ENCODE data around the gene CARMIL1. TPM values are rescaled to one million over a fixed set of nuclear protein-coding genes. Genes with fewer than 3 reads are reported as not detected.

Gene CARMIL1
- polyA plus RNA-seq, 2 donors: 6.9 to 9.5 TPM

DNA sequence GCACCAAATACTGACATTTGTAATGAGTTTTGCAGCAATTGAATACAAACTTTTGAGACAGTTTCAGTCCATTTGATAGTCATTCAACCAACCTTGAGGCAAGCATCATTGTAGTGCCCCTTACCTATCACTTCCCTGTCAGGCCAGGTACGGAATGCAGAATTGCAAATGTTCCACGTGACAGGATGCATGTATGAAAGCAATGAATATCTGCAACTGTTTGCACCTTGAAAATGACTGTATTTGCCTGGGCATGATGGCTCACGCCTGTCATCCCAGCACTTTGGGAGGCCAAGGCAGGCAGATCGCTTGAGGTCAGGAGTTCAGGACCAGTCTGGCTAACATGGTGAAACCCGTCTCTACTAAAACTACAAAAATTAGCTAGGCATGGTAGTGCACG is 226.8 kb downstream of the CARMIL1 start:
- Histone ChIP-seq H3K27me3 (ENCODE audit: control insufficient read depth in 1 of 2, insufficient read depth in 2 of 2, low read length in 2 of 2) (no peaks in the 10 kb centered on the region), H3K36me3 (ENCODE audit: control insufficient read depth in 2 of 2, insufficient read depth in 2 of 2, low read length in 1 of 2) (no peaks in the 10 kb centered on the region), H3K4me3 (ENCODE audit: low read depth in 1 of 2, low read length in 2 of 2) (no peak overlapping the region), H3K9me3 (ENCODE audit: control insufficient read depth in 2 of 2, insufficient read depth in 1 of 2, low read depth in 1 of 2, low read length in 1 of 2) (no peaks in the 10 kb centered on the region), H3K27ac (ENCODE audit: low read depth in 2 of 2, low read length in 1 of 2) (no peak overlapping the region), H3K4me1 (ENCODE audit: control insufficient read depth in 2 of 2, insufficient read depth in 2 of 2, low read length in 1 of 2) (no peaks in the 10 kb centered on the region)
- 55 to 84% methylated on average over 6 of the region's 6 CpGs for WGBS, 2 donors

DNA sequence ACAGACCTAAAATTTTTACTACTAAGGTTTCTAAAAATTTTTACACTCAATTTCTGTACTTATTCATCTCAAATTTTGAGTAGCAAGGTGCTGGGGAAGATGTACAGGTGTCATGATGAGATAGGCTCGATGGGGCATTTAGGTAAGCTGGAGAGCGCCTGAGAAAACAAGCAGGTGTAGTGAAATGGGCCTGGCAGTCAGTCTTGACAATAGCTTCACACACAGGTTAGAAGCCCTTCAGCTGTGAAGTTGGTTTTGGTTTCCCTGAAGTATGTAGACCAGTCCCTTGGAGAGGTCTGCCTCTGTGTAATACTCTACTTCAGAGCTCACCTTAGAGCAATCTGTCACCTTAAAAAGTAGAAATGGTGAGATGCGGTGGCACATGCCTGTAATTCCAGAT is 228.9 kb downstream of the CARMIL1 start:
- no peaks in the 10 kb centered on the region for H3K36me3 ChIP-seq (ENCODE audit: control insufficient read depth in 2 of 2, insufficient read depth in 2 of 2, low read length in 1 of 2)
- 62 to 91% methylated on average over 3 of the region's 3 CpGs for WGBS, 2 donors
- no peak overlapping the region for H3K27ac ChIP-seq (ENCODE audit: low read depth in 2 of 2, low read length in 1 of 2)
- H3K27me3 ChIP-seq (ENCODE audit: control insufficient read depth in 1 of 2, insufficient read depth in 2 of 2, low read length in 2 of 2): no peaks in the 10 kb centered on the region
- no peaks in the 10 kb centered on the region for H3K9me3 ChIP-seq (ENCODE audit: control insufficient read depth in 2 of 2, insufficient read depth in 1 of 2, low read depth in 1 of 2, low read length in 1 of 2)
- H3K4me1 ChIP-seq (ENCODE audit: control insufficient read depth in 2 of 2, insufficient read depth in 2 of 2, low read length in 1 of 2): no peaks in the 10 kb centered on the region
- no peak overlapping the region for H3K4me3 ChIP-seq (ENCODE audit: low read depth in 1 of 2, low read length in 2 of 2)

DNA sequence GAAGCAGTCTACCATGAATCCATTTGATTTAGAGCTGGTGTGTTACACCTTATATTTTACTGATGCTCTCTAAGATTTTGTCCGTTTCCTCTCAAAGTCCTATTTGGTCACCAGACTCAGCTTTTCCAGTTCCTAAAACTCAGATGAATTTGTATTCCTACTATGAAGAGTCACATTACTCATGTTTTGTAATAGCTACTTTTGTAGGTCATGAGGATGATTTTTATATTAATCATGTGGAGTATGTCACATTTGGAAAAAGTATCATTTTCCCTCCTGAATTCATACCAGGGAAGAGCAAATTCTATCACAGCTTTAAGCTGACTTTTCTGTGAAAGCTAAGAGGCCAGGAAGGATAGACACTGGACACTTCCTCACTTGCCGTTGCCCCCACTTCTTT is 232.2 kb downstream of the CARMIL1 start:
- no peak overlapping the region for H3K4me3 ChIP-seq (ENCODE audit: low read depth in 1 of 2, low read length in 2 of 2)
- H3K27ac ChIP-seq (ENCODE audit: low read depth in 2 of 2, low read length in 1 of 2): no peak overlapping the region
- 45 to 86% methylated on average over 2 of the region's 2 CpGs for WGBS, 2 donors
- H3K9me3 ChIP-seq (ENCODE audit: control insufficient read depth in 2 of 2, insufficient read depth in 1 of 2, low read depth in 1 of 2, low read length in 1 of 2): no peaks in the 10 kb centered on the region
- H3K36me3 ChIP-seq (ENCODE audit: control insufficient read depth in 2 of 2, insufficient read depth in 2 of 2, low read length in 1 of 2): peaks cover 0 to 3% of the 10 kb centered on the region in 2 donors
- H3K27me3 ChIP-seq (ENCODE audit: control insufficient read depth in 1 of 2, insufficient read depth in 2 of 2, low read length in 2 of 2): no peaks in the 10 kb centered on the region
- no peaks in the 10 kb centered on the region for H3K4me1 ChIP-seq (ENCODE audit: control insufficient read depth in 2 of 2, insufficient read depth in 2 of 2, low read length in 1 of 2)

DNA sequence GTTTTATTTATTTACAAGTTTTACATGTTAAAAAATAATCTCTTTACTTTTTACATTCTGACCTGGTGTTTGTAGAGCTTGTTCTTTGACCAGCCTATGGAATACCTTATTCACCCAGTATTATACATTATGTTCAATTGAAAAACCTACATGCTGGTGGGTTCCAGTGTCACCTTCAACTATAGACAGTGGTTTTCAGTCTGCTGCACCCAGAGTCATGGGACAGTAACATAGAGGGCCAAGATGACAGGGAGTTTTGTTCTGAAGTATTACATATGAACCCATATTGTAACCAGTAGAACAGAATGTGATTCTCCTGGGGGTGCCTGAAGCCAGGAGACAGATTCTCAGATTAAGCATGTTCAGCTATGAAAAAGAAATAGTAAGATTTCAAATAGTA is 233.4 kb downstream of the CARMIL1 start:
- Histone ChIP-seq H3K36me3 (ENCODE audit: control insufficient read depth in 2 of 2, insufficient read depth in 2 of 2, low read length in 1 of 2) (peaks cover 0 to 3% of the 10 kb centered on the region in 2 donors), H3K9me3 (ENCODE audit: control insufficient read depth in 2 of 2, insufficient read depth in 1 of 2, low read depth in 1 of 2, low read length in 1 of 2) (no peaks in the 10 kb centered on the region), H3K4me1 (ENCODE audit: control insufficient read depth in 2 of 2, insufficient read depth in 2 of 2, low read length in 1 of 2) (no peaks in the 10 kb centered on the region), H3K27me3 (ENCODE audit: control insufficient read depth in 1 of 2, insufficient read depth in 2 of 2, low read length in 2 of 2) (no peaks in the 10 kb centered on the region), H3K27ac (ENCODE audit: low read depth in 2 of 2, low read length in 1 of 2) (no peak overlapping the region), H3K4me3 (ENCODE audit: low read depth in 1 of 2, low read length in 2 of 2) (no peak overlapping the region)

DNA sequence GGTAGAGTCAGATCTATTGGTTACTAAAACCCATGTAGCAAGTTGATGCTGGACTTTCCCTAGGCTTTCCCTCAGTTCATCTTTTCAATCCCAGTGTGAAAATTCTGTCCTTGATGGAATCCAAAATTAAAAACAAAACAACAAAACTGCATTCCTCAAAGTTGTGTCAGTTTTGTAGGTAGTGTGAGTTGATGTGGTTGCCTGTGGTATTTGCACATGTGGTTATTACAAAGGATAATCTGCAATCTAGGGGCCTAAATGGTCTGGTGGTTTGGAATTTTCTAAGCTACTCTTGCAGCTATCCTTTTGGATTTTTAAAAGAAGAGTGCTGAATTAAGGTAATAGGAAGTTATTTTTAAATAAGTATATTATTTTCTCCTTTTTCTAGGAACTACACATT is 240.7 kb downstream of the CARMIL1 start:
- no peaks in the 10 kb centered on the region for H3K27me3 ChIP-seq (ENCODE audit: control insufficient read depth in 1 of 2, insufficient read depth in 2 of 2, low read length in 2 of 2)
- no peak overlapping the region for H3K27ac ChIP-seq (ENCODE audit: low read depth in 2 of 2, low read length in 1 of 2)
- no peak overlapping the region for H3K4me3 ChIP-seq (ENCODE audit: low read depth in 1 of 2, low read length in 2 of 2)
- no peaks in the 10 kb centered on the region for H3K4me1 ChIP-seq (ENCODE audit: control insufficient read depth in 2 of 2, insufficient read depth in 2 of 2, low read length in 1 of 2)
- no peaks in the 10 kb centered on the region for H3K9me3 ChIP-seq (ENCODE audit: control insufficient read depth in 2 of 2, insufficient read depth in 1 of 2, low read depth in 1 of 2, low read length in 1 of 2)
- peaks cover 0 to 3% of the 10 kb centered on the region in 2 donors for H3K36me3 ChIP-seq (ENCODE audit: control insufficient read depth in 2 of 2, insufficient read depth in 2 of 2, low read length in 1 of 2)

DNA sequence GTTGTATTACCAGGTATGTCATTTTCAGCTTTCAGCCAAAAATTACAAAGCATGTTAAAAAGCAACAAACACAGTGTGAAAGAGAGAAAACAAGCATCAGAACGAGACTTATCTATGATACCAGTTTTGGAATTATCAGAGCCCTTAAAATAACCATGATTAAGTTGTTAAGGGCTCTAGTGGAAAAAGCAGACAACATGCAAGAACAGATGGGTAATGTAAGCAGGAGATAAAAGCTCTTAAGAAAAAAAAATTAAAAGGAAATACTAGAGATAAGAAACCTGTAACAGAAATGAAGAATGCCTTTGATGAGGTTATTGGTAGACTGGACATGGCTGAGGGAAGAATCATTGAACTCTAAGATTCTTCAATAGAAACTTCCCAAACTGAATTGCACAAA is 245.4 kb downstream of the CARMIL1 start:
- Histone ChIP-seq H3K36me3 (ENCODE audit: control insufficient read depth in 2 of 2, insufficient read depth in 2 of 2, low read length in 1 of 2) (no peaks in the 10 kb centered on the region), H3K27ac (ENCODE audit: low read depth in 2 of 2, low read length in 1 of 2) (no peak overlapping the region), H3K4me1 (ENCODE audit: control insufficient read depth in 2 of 2, insufficient read depth in 2 of 2, low read length in 1 of 2) (no peaks in the 10 kb centered on the region), H3K9me3 (ENCODE audit: control insufficient read depth in 2 of 2, insufficient read depth in 1 of 2, low read depth in 1 of 2, low read length in 1 of 2) (no peaks in the 10 kb centered on the region), H3K4me3 (ENCODE audit: low read depth in 1 of 2, low read length in 2 of 2) (no peak overlapping the region), H3K27me3 (ENCODE audit: control insufficient read depth in 1 of 2, insufficient read depth in 2 of 2, low read length in 2 of 2) (no peaks in the 10 kb centered on the region)
- 64 to 70% methylated on average over 1 of the region's 1 CpG for WGBS, 2 donors

DNA sequence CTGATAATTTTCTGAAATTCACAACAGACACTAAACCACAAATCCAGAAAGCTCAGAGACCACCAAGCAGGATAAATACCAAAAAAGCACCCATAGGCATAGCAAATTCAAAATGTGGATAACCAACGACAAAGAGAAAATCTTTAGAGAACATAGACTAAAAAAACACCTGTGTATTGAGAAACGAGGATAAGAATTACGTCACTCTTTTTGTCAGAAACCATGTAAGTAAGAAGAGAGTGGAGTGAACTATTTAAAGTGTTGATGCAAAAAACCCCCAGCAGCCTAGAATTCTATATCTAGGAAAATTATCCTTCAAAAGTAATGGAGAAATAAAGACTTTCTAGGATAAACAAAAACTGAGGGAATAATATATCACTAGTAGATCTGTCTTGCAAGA is 245.9 kb downstream of the CARMIL1 start:
- Histone ChIP-seq H3K36me3 (ENCODE audit: control insufficient read depth in 2 of 2, insufficient read depth in 2 of 2, low read length in 1 of 2) (no peaks in the 10 kb centered on the region), H3K9me3 (ENCODE audit: control insufficient read depth in 2 of 2, insufficient read depth in 1 of 2, low read depth in 1 of 2, low read length in 1 of 2) (no peaks in the 10 kb centered on the region), H3K27ac (ENCODE audit: low read depth in 2 of 2, low read length in 1 of 2) (no peak overlapping the region), H3K4me1 (ENCODE audit: control insufficient read depth in 2 of 2, insufficient read depth in 2 of 2, low read length in 1 of 2) (no peaks in the 10 kb centered on the region), H3K4me3 (ENCODE audit: low read depth in 1 of 2, low read length in 2 of 2) (no peak overlapping the region), H3K27me3 (ENCODE audit: control insufficient read depth in 1 of 2, insufficient read depth in 2 of 2, low read length in 2 of 2) (no peaks in the 10 kb centered on the region)
- WGBS, 2 donors: 74 to 76% methylated on average over 3 of the region's 3 CpGs

DNA sequence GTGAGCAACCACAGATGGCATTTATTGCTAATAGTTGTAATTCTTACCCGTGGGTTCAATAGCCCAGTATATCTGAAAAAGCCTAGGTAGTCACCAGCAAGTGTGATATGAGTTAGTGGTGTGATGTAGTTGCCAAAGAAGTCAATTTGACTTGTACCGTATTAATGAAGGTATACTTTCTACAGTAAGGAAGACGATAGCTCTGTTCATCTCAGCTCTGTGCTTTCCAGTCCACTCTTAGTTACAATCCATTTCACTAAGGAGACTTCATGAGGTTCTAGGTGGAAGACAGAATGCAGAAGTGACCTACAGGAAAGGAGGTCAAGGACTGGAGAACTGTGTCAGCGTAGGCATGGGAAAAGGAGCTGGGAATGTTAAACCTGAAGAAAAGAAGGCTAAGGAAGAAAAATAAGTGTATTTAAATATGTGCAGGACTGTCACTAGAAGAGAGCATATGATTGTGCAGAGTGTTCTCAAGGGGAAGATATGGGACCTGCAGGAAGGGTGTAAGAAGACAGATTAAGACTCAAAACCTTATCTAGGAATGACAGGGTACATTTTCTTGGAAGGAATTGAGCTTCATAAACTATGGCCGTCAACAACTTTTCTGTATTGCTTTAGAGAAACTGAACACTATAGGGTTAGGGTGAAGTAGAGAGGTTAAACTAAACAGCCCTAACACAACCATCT is 255.9 kb downstream of the CARMIL1 start:
- H3K27me3 ChIP-seq (ENCODE audit: control insufficient read depth in 1 of 2, insufficient read depth in 2 of 2, low read length in 2 of 2): no peaks in the 10 kb centered on the region
- no peak overlapping the region for H3K4me3 ChIP-seq (ENCODE audit: low read depth in 1 of 2, low read length in 2 of 2)
- 90 to 94% methylated on average over 5 of the region's 5 CpGs for WGBS, 2 donors
- no peaks in the 10 kb centered on the region for H3K9me3 ChIP-seq (ENCODE audit: control insufficient read depth in 2 of 2, insufficient read depth in 1 of 2, low read depth in 1 of 2, low read length in 1 of 2)
- H3K4me1 ChIP-seq (ENCODE audit: control insufficient read depth in 2 of 2, insufficient read depth in 2 of 2, low read length in 1 of 2): no peaks in the 10 kb centered on the region
- no peaks in the 10 kb centered on the region for H3K36me3 ChIP-seq (ENCODE audit: control insufficient read depth in 2 of 2, insufficient read depth in 2 of 2, low read length in 1 of 2)
- no peak overlapping the region for H3K27ac ChIP-seq (ENCODE audit: low read depth in 2 of 2, low read length in 1 of 2)

DNA sequence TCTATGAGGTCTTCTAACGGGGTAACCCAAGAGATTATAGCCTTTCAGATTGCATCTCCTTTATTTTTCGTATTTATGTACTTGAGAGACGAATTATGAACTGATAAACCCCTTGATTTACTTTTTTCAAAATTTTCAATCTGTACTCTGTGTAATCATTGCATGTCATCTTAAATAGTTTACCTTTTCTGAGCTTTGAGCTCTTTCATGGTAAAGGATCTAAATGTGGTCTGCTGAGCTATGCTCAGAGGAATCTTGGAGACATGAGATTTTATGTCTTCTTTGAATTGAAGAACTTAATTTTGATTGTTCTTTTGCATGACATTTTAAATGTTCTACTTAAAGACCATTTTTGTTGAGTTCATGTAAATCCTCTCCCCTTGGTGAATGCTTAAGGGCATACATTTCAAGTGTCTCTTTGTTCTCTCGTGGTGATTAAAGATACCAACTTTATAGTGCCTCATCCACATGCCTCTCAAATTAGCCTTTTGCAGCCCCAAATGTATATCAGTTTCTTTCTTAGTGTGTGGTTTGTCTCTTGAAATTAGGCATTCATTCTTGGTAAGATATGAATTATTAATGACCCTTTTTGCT is 256.6 kb downstream of the CARMIL1 start:
- no peaks in the 10 kb centered on the region for H3K27me3 ChIP-seq (ENCODE audit: control insufficient read depth in 1 of 2, insufficient read depth in 2 of 2, low read length in 2 of 2)
- H3K4me3 ChIP-seq (ENCODE audit: low read depth in 1 of 2, low read length in 2 of 2): no peak overlapping the region
- H3K4me1 ChIP-seq (ENCODE audit: control insufficient read depth in 2 of 2, insufficient read depth in 2 of 2, low read length in 1 of 2): no peaks in the 10 kb centered on the region
- H3K9me3 ChIP-seq (ENCODE audit: control insufficient read depth in 2 of 2, insufficient read depth in 1 of 2, low read depth in 1 of 2, low read length in 1 of 2): no peaks in the 10 kb centered on the region
- H3K36me3 ChIP-seq (ENCODE audit: control insufficient read depth in 2 of 2, insufficient read depth in 2 of 2, low read length in 1 of 2): no peaks in the 10 kb centered on the region
- 70 to 93% methylated on average over 4 of the region's 4 CpGs for WGBS, 2 donors
- H3K27ac ChIP-seq (ENCODE audit: low read depth in 2 of 2, low read length in 1 of 2): no peak overlapping the region

DNA sequence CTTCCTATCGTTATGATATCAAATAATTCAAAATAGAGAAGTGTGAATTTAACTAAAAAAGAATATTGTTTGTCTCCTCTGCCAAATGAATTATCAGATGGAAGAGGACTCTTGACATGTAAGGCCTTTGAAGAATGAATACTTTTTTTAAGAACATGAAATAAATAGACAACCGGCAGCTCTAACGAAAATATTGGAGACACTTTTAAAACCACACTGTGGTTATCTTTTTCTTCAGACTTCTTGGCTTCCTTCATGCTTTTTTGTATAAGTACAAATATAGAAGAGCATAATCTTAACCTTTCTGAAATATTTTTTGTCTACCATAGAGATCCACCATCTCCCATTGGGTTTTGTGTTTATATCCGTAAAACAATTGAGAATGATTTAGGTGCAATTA is 257.6 kb downstream of the CARMIL1 start:
- Histone ChIP-seq H3K4me1 (ENCODE audit: control insufficient read depth in 2 of 2, insufficient read depth in 2 of 2, low read length in 1 of 2) (no peaks in the 10 kb centered on the region), H3K36me3 (ENCODE audit: control insufficient read depth in 2 of 2, insufficient read depth in 2 of 2, low read length in 1 of 2) (no peaks in the 10 kb centered on the region), H3K27ac (ENCODE audit: low read depth in 2 of 2, low read length in 1 of 2) (no peak overlapping the region), H3K27me3 (ENCODE audit: control insufficient read depth in 1 of 2, insufficient read depth in 2 of 2, low read length in 2 of 2) (no peaks in the 10 kb centered on the region), H3K9me3 (ENCODE audit: control insufficient read depth in 2 of 2, insufficient read depth in 1 of 2, low read depth in 1 of 2, low read length in 1 of 2) (no peaks in the 10 kb centered on the region), H3K4me3 (ENCODE audit: low read depth in 1 of 2, low read length in 2 of 2) (no peak overlapping the region)
- WGBS, 2 donors: 83 to 90% methylated on average over 4 of the region's 4 CpGs

Data from esophagus (tissue), 2 donors.